ENCODE measurements around the gene MRPL24. TPM values are rescaled to one million over a fixed set of nuclear protein-coding genes. Genes with fewer than 3 reads are reported as not detected.

The MRPL24 gene
- total and polyA plus RNA-seq, 2 donors from 2014 or later, result 71.9 to 174 TPM

DNA sequence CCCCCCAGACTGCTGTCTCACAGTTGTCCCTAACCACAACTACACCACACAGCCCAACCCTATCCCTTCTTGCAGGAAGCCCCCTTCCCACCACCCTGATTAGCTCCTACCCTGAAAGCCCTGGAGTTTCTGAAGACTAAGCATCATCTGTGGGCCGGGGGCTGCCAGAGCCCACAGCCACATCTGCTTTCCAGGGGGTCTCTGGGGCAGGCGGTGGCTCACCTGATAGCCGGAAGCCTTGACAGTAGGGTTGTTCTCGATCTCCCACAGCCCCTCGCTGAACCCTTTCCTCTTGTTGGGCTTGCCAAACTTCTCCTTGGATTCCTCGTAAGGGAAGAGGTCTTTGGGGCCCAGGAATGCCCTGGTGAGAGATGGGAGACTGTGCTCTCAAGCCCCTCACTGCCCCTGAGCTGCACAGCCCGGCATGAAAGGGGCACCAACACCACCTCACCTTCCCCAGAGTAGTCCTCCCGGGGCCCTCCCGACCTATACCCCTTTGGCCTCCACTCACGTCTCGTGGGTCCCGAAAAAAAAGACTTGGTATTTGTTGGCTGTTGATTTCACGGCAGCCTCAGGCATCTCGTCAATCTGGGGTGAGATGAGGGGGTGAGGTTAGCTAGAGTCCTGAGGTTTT, 4.0 kb upstream of the MRPL24 start:
- Histone ChIP-seq H3K4me1 (ENCODE audit: control insufficient read depth in 2 of 3, insufficient read depth in 2 of 3, low read depth in 1 of 3, low read length in 3 of 3) (peaks cover 5 to 43% (median 42%) of the 10 kb centered on the region in 3 donors), H3K4me3 (ENCODE audit: low read length in 3 of 3) (no peak overlapping the region), H3K36me3 (ENCODE audit: control insufficient read depth in 2 of 3, insufficient read depth in 3 of 3, low read length in 3 of 3) (peaks cover 0 to 21% (median 4%) of the 10 kb centered on the region in 3 donors), H3K9me3 (ENCODE audit: control insufficient read depth in 2 of 3, insufficient read depth in 1 of 3, low read length in 3 of 3) (no peaks in the 10 kb centered on the region), H3K27ac (ENCODE audit: low read depth in 2 of 2, low read length in 2 of 2) (no peak overlapping the region), H3K9ac (ENCODE audit: low read length in 3 of 3) (no peak overlapping the region), H3K27me3 (ENCODE audit: control insufficient read depth, insufficient read depth, low read length) (no peaks in the 10 kb centered on the region)
- intact Hi-C loops (cut with DNase I), result no loop called here
- FAIRE-seq (no peak), DNase-seq (no peak)
- TF ChIP-seq, protein P1, sequence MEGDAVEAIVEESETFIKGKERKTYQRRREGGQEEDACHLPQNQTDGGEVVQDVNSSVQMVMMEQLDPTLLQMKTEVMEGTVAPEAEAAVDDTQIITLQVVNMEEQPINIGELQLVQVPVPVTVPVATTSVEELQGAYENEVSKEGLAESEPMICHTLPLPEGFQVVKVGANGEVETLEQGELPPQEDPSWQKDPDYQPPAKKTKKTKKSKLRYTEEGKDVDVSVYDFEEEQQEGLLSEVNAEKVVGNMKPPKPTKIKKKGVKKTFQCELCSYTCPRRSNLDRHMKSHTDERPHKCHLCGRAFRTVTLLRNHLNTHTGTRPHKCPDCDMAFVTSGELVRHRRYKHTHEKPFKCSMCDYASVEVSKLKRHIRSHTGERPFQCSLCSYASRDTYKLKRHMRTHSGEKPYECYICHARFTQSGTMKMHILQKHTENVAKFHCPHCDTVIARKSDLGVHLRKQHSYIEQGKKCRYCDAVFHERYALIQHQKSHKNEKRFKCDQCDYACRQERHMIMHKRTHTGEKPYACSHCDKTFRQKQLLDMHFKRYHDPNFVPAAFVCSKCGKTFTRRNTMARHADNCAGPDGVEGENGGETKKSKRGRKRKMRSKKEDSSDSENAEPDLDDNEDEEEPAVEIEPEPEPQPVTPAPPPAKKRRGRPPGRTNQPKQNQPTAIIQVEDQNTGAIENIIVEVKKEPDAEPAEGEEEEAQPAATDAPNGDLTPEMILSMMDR (IDR thresholded peaks at IDR 0.05; ENCODE audit: borderline replicate concordance, extremely low read depth, insufficient read depth), result no peak

DNA sequence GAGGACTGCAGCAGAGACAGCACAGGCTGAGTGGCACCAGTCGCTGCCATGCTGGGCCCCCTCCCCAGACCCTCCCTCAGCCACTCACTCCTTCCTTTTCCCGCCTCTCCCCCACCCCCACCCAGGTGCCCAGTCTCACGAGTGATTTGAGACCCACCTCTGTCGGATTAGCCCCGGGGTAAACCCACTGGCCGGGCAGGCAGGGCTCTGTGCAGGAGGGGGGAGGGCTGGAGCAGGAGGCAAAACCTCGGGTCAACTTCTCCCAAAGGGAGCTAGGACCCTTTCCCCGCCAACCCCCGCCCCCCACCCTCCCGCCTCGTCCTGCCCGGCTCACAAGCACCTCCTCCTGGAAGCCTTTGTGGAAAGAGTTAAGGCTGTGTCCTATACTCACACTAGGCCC, 3.5 kb upstream of the MRPL24 start:
- intact Hi-C loops (cut with DNase I), result no loop called here
- FAIRE-seq (no peak), DNase-seq (no peak)
- no peak overlapping the region for H3K9ac ChIP-seq (ENCODE audit: low read length in 3 of 3)
- TF ChIP-seq, protein P1 (IDR thresholded peaks at IDR 0.05; ENCODE audit: borderline replicate concordance, extremely low read depth, insufficient read depth), result no peak
- no peak overlapping the region for H3K4me3 ChIP-seq (ENCODE audit: low read length in 3 of 3)
- no peaks in the 10 kb centered on the region for H3K9me3 ChIP-seq (ENCODE audit: control insufficient read depth in 2 of 3, insufficient read depth in 1 of 3, low read length in 3 of 3)
- no peaks in the 10 kb centered on the region for H3K27me3 ChIP-seq (ENCODE audit: control insufficient read depth, insufficient read depth, low read length)
- H3K36me3 ChIP-seq (ENCODE audit: control insufficient read depth in 2 of 3, insufficient read depth in 3 of 3, low read length in 3 of 3), result peaks cover 0 to 21% (median 4%) of the 10 kb centered on the region in 3 donors
- H3K27ac ChIP-seq (ENCODE audit: low read depth in 2 of 2, low read length in 2 of 2), result no peak overlapping the region
- H3K4me1 ChIP-seq (ENCODE audit: control insufficient read depth in 2 of 3, insufficient read depth in 2 of 3, low read depth in 1 of 3, low read length in 3 of 3), result peaks cover 5 to 40% (median 37%) of the 10 kb centered on the region in 3 donors

DNA sequence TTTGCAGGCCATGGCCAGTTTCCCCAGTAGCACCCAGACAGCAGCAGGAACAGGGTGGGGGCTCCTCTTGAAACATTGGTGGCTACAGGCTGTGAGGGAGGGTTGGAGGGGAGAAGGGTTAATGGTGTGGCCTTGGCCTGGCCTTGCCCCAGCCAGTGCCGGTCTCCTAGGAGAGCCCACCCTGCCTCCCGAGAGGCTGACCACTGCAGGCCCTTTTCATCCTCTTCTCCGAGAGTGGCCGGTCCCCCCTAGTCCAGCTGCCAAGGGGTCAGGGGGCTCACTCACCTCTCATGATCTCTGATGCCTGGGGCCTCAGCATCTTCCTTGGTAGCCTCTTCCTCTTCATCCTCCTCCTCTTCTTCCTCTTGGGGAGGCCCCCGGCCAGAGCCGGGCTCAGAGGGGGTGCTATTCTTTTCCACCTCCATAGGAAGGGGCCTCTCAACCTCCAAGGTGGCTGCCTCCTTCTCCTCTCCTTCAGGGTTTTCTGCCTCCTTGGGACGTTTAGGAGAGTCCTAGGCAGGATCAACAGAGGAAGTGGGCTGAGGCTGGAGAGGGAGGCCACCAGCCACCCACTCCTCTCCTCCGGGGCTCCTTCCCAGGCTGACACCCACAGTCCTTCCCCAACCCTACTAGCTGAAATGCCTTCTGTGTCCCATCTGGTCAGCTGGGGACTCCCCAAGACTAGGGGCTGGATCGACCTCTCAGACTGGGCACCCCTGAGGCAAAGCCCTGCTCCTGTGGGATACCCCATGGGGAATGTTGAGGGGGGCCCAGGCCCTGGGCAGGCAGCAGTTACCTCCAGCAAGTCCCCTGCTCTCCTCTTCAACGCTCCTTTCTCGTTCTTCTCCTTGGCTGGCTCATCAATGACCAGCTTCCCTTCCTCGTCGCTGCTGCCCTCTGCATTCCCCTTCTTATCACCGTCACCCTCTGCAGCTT, 2.7 kb upstream of the MRPL24 start:
- H3K4me1 ChIP-seq (ENCODE audit: control insufficient read depth in 2 of 3, insufficient read depth in 2 of 3, low read depth in 1 of 3, low read length in 3 of 3), result peaks cover 5 to 33% (median 31%) of the 10 kb centered on the region in 3 donors
- TF ChIP-seq, protein P1 (IDR thresholded peaks at IDR 0.05; ENCODE audit: borderline replicate concordance, extremely low read depth, insufficient read depth), result no peak
- H3K27ac ChIP-seq (ENCODE audit: low read depth in 2 of 2, low read length in 2 of 2), result no peak overlapping the region
- peaks cover 0 to 21% (median 4%) of the 10 kb centered on the region in 3 donors for H3K36me3 ChIP-seq (ENCODE audit: control insufficient read depth in 2 of 3, insufficient read depth in 3 of 3, low read length in 3 of 3)
- no peak overlapping the region for H3K9ac ChIP-seq (ENCODE audit: low read length in 3 of 3)
- no peak for DNase-seq
- no peaks in the 10 kb centered on the region for H3K27me3 ChIP-seq (ENCODE audit: control insufficient read depth, insufficient read depth, low read length)
- H3K4me3 ChIP-seq (ENCODE audit: low read length in 3 of 3), result no peak overlapping the region
- FAIRE-seq, result no peak
- intact Hi-C loops (cut with DNase I), result no loop called here
- H3K9me3 ChIP-seq (ENCODE audit: control insufficient read depth in 2 of 3, insufficient read depth in 1 of 3, low read length in 3 of 3), result no peaks in the 10 kb centered on the region

Data from kidney (tissue), 14 donors.